ENCODE data around the gene DYRK2.

The DYRK2 gene

GRCh38 chr12:67665679-67666078 is 17.1 kb downstream of the DYRK2 start:
- H3K4me3 ChIP-seq (ENCODE audit: low read depth, low read length) = no peak overlapping the region
- no peak for DNase-seq (ENCODE audit: low read depth)
- no peak for TF ChIP-seq CTCF (IDR thresholded peaks at IDR 0.05; ENCODE audit: control insufficient read depth, extremely low read depth, insufficient read depth)

- TF ChIP-seq CTCF (IDR thresholded peaks at IDR 0.05; ENCODE audit: control insufficient read depth, extremely low read depth, insufficient read depth) = no peak
- no peak for DNase-seq (ENCODE audit: low read depth)
Measured at GRCh38 chr12:67666605-67667004, 18.1 kb downstream of the DYRK2 start.

GRCh38 chr12:67667276-67668073 is 18.9 kb downstream of the DYRK2 start:
- DNase-seq (ENCODE audit: low read depth) = no peak
- TF ChIP-seq CTCF (IDR thresholded peaks at IDR 0.05; ENCODE audit: control insufficient read depth, extremely low read depth, insufficient read depth) = no peak
- H3K4me3 ChIP-seq (ENCODE audit: low read depth, low read length) = no peak overlapping the region

More at GRCh38 chr12:67666605-67667004, 18.1 kb downstream of the DYRK2 start:
- no peak overlapping the region for H3K4me3 ChIP-seq (ENCODE audit: low read depth, low read length)

GRCh38 chr12:67669217-67669933 is 20.8 kb downstream of the DYRK2 start:
- DNase-seq (ENCODE audit: low read depth) = no peak
- TF ChIP-seq CTCF (IDR thresholded peaks at IDR 0.05; ENCODE audit: control insufficient read depth, extremely low read depth, insufficient read depth) = no peak
- H3K4me3 ChIP-seq (ENCODE audit: low read depth, low read length) = no peak overlapping the region

GRCh38 chr12:67669934-67670631 is 21.5 kb downstream of the DYRK2 start:
- no peak for TF ChIP-seq CTCF (IDR thresholded peaks at IDR 0.05; ENCODE audit: control insufficient read depth, extremely low read depth, insufficient read depth)
- H3K4me3 ChIP-seq (ENCODE audit: low read depth, low read length) = no peak overlapping the region
- no peak for DNase-seq (ENCODE audit: low read depth)

- no peak for TF ChIP-seq CTCF (IDR thresholded peaks at IDR 0.05; ENCODE audit: control insufficient read depth, extremely low read depth, insufficient read depth)
- DNase-seq (ENCODE audit: low read depth) = no peak
- H3K4me3 ChIP-seq (ENCODE audit: low read depth, low read length) = no peak overlapping the region
Measured at GRCh38 chr12:67671419-67671818, 22.9 kb downstream of the DYRK2 start.

All from LNCaP clone FGC (cell line).